ENCODE results near the gene ARHGEF28.

ARHGEF28 gene

DNA sequence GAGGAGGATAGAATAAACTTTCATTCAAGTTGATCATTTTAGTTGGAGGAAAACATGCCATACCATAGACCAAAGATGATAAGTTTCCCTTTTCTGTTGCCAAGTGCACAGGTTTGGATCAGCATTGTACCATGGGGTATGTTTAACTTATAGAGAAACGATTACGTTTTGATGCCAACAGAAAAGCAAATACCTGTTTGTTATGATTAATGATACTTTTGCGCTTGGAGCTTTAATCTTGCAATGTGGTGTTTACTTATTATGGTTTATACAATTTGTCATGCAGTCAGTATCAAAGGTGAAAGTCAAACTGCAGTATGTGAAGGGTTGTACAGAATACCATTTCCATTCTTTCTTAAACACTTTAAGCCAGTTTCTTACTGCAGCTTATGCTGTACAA lies 13.2 kb upstream of the ARHGEF28 start:
- no peak for DNase-seq (ENCODE audit: low read depth)
- TF ChIP-seq CTCF (conservative IDR thresholded peaks at IDR 0.05; ENCODE audit: low read depth, low read length): no peak
- H3K4me3 ChIP-seq (ENCODE audit: low read depth, low read length): no peak overlapping the region

DNA sequence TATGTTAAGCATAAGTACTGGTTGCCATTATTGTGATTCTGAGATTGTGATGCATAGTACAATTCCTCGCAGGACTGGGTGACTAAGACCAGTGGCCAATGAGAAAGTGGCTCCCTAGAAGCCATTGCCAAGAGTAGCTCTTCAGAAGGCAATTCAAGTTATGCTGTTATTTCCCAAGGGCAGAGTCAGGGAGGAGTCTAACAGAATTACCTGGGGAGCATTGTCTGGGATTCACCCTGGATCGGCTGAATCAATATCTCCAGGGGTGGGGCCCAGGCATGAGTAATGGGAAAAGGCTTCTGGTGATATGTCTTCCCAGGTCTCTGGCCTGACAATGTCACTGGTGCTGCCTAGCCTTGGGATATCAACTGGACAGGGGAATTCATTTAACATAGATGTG lies 10.9 kb upstream of the ARHGEF28 start:
- no peak for DNase-seq (ENCODE audit: low read depth)
- no peak for TF ChIP-seq CTCF (conservative IDR thresholded peaks at IDR 0.05; ENCODE audit: low read depth, low read length)

DNA sequence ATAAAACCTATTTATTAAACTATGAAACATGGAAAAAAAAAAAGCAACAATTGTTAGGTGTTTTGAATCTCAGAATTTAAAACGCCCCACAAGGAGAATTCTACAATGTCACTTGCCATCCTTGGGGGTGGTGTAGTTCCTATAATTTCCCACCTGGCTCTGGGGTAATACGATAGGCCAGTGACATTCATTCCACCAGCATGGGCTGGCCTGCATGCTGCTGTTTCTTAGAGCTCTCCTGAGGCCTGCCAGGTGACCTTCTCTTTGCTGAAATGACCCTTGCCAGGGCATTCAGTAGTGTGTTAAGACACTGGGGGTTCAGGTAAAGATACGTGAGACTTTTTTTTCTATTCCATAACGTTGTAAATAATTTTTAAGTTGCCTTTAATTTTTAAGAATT lies 10.0 kb upstream of the ARHGEF28 start:
- H3K4me3 ChIP-seq (ENCODE audit: low read depth, low read length): no peak overlapping the region
- no peak for TF ChIP-seq CTCF (conservative IDR thresholded peaks at IDR 0.05; ENCODE audit: low read depth, low read length)
- DNase-seq (ENCODE audit: low read depth): no peak

More for the DNA sequence above, 10.9 kb upstream of the ARHGEF28 start:
- H3K4me3 ChIP-seq (ENCODE audit: low read depth, low read length): no peak overlapping the region

GRCh38 chr5:73617510-73618279 lies 8.3 kb upstream of the ARHGEF28 start:
- peak; percentile 28 for DNase-seq (ENCODE audit: low read depth)
- TF ChIP-seq CTCF (conservative IDR thresholded peaks at IDR 0.05; ENCODE audit: low read depth, low read length): no peak
- H3K4me3 ChIP-seq (ENCODE audit: low read depth, low read length): no peak overlapping the region

DNA sequence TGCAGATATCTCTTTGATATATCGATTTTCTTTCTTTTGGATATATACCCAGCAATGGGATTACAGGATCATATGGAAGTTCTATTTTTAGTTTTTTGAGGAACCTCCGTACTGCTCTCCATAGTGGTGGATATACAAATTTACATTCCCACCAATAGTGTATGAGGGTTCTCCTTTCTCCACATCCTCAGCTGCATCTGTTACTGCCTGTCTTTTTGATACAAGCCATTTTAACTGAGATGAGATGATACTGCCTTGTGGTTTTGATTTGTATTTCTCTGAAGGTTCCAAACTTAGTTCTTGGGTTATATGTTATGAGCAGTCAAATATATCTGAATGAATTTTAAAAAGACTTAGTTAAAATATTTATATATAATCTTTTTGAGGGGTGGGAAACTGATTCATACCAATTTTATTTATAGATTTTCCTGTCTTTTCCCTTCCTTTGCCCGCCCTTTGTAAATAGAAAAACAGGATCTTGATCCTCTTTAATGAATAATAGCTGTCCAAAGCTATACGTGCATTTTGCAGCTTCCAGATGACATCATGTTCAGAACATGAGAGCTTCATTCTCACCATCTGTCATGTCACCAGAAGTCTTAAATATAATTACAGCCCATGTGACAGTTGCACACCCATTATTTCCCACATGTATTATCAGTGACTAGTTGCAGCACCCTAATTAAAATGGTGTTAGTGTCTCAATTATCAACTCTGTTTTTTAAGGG lies 6.2 kb upstream of the ARHGEF28 start:
- no peak overlapping the region for H3K4me3 ChIP-seq (ENCODE audit: low read depth, low read length)
- no peak for DNase-seq (ENCODE audit: low read depth)
- TF ChIP-seq CTCF (conservative IDR thresholded peaks at IDR 0.05; ENCODE audit: low read depth, low read length): no peak

DNA sequence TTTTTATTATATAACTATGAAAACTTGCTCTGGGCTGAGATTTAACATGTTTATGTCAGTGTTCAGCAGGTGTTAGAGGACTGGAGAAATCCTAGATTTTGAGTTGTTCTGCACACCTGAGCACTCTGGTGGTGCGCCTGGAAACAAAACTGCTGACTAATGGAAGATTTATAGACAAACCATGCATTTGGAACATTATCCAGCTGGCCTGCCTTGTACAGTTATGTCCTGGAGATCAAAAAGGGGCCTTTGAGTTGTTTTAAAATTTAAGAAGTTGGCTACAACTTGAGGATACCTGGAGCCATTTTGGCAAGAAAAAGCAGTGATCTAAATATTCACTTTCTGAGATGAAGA lies 5.7 kb upstream of the ARHGEF28 start:
- DNase-seq (ENCODE audit: low read depth): no peak
- no peak overlapping the region for H3K4me3 ChIP-seq (ENCODE audit: low read depth, low read length)
- no peak for TF ChIP-seq CTCF (conservative IDR thresholded peaks at IDR 0.05; ENCODE audit: low read depth, low read length)

GRCh38 chr5:73623060-73623459 lies 2.9 kb upstream of the ARHGEF28 start:
- H3K4me3 ChIP-seq (ENCODE audit: low read depth, low read length): no peak overlapping the region
- TF ChIP-seq CTCF (conservative IDR thresholded peaks at IDR 0.05; ENCODE audit: low read depth, low read length): no peak
- DNase-seq (ENCODE audit: low read depth): no peak
